LoVo (cell line): Measurements from ENCODE around the gene TCF23.
"Not testable (repeated sequence)": the region's sequence is repeated elsewhere in the genome, so short reads cannot be mapped to it uniquely, and the experiment has no call there.

Source experiments
- DNase-seq: peaks from one replicate; pipeline ENCODE4 v3.0.0-alpha.2; 2016; ENCODE audit warnings: low spot score

The TCF23 gene

DNA sequence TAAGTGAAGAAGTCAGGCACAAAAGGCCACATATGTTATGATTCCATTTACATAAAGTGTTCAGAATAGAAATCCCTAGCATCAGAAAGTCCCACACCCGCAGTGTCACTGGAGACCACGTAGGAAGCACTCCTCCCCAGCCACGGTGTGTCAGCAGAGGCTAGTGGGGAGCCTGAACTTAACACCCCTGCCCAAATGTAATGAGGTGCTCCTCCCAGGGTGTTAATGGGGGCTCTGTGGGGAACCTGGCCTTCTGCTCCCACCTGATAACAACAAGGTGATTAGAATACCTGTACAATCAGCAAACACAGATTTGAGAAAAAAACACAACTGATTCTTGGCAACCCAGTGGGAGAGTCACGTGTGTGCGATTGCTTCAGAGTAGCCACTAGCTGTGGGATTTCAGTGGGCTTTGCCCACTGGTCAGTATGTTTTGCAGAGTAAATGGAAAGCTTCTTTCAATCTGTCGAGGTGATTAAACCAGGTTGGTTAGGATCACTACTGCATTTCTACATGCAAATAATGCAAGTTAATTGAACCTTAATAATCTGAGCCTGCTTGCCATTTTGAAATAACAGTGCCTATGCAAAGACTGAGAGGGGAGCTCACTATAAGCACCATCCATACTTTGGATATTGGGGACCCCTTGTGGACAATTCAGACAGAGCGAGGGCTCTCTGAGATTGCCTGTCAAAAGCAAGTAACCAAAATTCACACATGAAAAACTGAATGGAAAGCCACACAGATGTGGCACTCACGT is 42.4 kb downstream of the TCF23 start:
- DNase-seq, result peak; percentile 59

DNA sequence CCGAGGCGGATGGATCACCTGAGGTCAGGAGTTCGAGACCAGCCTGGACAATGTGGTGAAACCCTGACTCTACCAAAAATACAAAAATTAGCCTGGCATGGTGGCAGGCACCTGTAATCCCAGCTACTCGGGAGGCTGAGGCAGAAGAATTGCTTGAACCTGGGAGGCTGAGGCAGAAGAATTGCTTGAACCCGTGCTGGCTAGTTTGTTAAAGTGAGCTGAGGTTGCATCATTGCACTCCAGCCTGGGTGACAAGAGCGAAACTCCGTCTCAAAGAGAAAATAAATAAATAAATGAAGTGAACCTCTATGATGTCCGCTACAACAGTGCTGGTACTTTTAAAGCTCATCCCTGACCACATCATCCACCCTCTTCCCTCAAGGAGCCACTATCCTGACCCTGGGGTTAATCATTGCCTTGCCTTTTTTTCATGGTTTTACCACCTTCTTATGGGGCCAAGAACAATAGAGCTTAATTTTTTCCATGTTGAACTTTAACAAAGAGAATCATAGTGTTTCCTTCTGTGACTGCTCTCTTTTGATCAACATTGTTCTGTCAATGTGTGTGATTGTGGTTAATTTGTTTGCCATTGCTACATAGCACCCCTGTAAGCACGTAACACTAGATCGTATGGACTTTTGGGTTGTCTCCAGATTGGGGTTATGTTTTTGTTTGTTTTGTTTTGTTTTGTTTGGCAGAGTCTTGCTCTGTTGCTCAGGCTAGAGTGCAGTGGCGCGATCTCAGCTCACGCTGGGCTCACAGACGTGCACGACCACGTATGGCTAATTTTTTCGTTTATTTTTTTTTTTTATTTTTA is 45.9 kb downstream of the TCF23 start:
- peak; percentile 11 for DNase-seq

DNA sequence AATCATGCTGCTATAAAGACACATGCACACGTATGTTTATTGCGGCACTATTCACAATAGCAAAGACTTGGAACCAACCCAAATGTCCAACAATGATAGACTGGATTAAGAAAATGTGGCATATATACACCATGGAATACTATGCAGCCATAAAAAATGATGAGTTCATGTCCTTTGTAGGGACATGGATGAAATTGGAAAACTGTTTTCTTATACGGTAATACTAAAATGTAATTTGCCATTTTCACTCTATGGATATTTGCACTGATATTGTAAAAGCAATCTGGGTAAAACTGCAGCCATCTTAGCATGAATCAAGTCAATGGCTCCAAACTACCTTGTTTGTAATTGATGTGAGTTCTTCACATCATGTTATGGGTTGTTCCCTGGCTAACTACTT is 47.0 kb downstream of the TCF23 start:
- not testable (repeated sequence) for DNase-seq

- DNase-seq, result not testable (repeated sequence)
Observed at GRCh38 chr2:27198068-27198467, 49.3 kb downstream of the TCF23 start.

DNA sequence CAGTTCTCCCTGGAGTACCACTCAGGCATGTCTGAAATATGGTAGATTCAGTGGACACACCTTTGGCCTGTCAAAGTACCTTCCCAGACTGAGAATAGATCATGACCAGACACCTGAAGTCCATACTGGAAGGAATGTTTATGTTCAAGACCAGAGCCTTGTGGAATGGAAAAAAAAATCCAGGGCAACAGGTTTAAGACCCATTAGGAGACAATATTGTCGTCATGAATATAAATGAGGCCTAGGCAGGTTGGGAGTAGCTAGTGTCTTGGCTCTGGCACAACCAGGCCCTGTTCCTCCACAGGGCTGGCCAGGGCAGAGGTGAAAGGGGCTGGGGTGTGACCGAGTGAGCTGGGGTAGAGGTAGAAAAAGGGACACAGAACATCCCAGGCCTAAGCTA is 49.8 kb downstream of the TCF23 start:
- DNase-seq, result no peak

DNA sequence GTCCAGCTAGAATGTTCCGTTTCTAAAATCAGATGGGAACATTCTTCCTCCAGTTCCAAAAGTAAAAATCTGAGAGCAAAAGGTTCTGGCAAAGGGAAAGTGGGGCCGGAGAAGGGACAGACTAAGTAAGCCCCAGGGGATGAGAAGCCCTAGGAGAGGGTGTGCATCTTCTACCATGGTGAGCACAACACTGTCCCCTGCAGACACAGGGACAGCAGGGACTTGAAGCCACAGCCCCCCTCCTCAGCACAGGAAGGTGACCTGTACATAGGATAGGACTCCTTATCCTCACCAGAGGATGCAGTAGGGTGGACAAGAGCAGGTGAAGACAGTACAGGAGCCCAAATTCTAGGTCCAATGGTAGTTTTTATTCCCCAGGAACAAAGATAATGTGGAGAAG is 50.4 kb downstream of the TCF23 start:
- DNase-seq, result no peak

GRCh38 chr2:27201675-27202074 is 52.9 kb downstream of the TCF23 start:
- DNase-seq, result no peak

GRCh38 chr2:27202854-27203253 is 54.0 kb downstream of the TCF23 start:
- DNase-seq, result no peak

GRCh38 chr2:27203741-27204140 is 54.9 kb downstream of the TCF23 start:
- DNase-seq, result no peak

DNA sequence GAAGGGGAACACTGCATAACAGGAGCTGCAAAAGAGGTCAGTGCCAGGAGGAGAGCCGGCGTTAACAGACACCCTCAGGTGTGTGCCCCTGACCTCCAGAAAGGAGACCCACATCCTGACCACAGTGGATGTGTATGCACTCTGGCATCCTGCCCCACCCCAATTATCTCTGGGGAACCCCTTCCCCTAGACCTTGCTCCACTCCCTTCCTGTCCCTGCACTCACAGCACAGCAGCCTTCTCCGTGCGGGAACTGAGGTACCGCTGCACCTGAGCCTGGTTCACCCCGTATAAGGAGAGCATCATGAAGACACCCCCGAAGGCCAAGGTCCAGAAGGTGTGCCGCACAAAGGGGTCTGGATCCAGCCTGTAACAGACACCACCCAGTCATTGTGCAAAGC is 55.8 kb downstream of the TCF23 start:
- DNase-seq, result no peak

DNA sequence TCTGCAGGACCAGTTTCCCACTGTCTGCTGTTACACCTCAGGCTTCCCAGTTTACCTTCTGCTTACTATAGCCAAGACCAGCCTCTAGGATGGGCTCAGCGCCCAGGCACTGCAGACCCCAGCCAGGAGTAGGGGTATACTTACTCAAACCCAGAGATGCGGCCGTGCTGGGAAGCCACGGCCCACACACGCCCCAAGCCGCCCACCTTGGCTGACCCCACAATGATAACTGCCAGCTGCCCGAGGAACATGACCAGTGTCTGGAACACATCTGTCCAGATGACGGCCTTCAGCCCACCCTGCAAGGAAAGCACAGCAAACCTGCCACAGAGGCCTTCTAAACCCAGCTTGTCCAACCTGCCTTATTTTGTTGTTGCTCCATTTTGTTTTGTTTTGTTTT is 56.4 kb downstream of the TCF23 start:
- DNase-seq, result no peak

GRCh38 chr2:27206346-27206745 is 57.5 kb downstream of the TCF23 start:
- no peak for DNase-seq
